Pancreas (tissue), 10 donors: ENCODE results near the gene POLR2M. TPM values are rescaled to one million over a fixed set of nuclear protein-coding genes. Genes with fewer than 3 reads are reported as not detected.
A peak's percentile ranks its signal among the peaks of the same experiment; 100 is the strongest.

Source experiments
- ATAC-seq, 4 donors: fragments of 200-7000 bp; cut with Tn5 transposase; one replicate each; pipeline versions ENCODE4 v1.8.0 to v1.9.1; 2020; ENCODE audit warnings: mild to moderate bottlenecking in 4 of 4, moderate library complexity in 4 of 4
- DNase-seq, 6 donors: peaks; one replicate each; pipeline ENCODE4 v3.0.0-alpha.2; 2020
- FAIRE-seq: peaks from 2 replicates; lab custom pipeline; 2012; peaks lifted over from hg19 to GRCh38; lab: Jason Lieb, UNC
- H3K27ac ChIP-seq, 4 donors: fragments of 200-600 bp; sonication (generic); 1 replicate in 3 of 4; 2 replicates in 1 of 4; pipeline versions ENCODE4 v1.5.0 to v1.8.0; 2020
- H3K27me3 ChIP-seq, 4 donors: fragments of 200-600 bp; one replicate each; pipeline ENCODE4 v1.8.0; 2021
- H3K36me3 ChIP-seq, 3 donors: fragments of 200-600 bp; sonication (generic) in 1 of 3; one replicate each; pipeline versions ENCODE4 v1.5.0 to v1.8.0; 2020 to 2021
- H3K4me1 ChIP-seq, 3 donors: fragments of 200-600 bp; one replicate each; pipeline ENCODE4 v1.8.0; 2021
- H3K4me3 ChIP-seq, 4 donors: fragments of 200-600 bp; sonication (generic) in 2 of 4; one replicate each; pipeline versions ENCODE4 v1.5.0 to v1.8.0; 2020 to 2021
- H3K9me3 ChIP-seq, 4 donors: fragments of 200-600 bp; one replicate each; pipeline ENCODE4 v1.8.0; 2021
- CTCF ChIP-seq, 4 donors: fragments of 200-600 bp; sonication (generic) in 3 of 4; IDR thresholded peaks; one replicate each; pipeline versions ENCODE4 v1.5.0 to v1.8.0; 2021; ENCODE audit warnings: antibody characterized with exemption in 4 of 4
- WGBS, 2 donors: extraction: QIAGEN DNeasy Blood & Tissue Kit; methylation state at CpG; one replicate each; pipeline ENCODE4 v1.1.7; 2013; 5-methylcytosine and 5-hydroxymethylcytosine counted together
- intact Hi-C, 3 donors: fragments of 100-400 bp; cut with DNase I; formaldehyde crosslinking; loops; one replicate each; pipeline versions ENCODE4 v1.11.1 to v1.14.2; 2022
- polyA plus RNA-seq, 2 donors: library from polyadenylated mRNA; stranded (reverse); fragments of 200-250 nt; gene quantifications; one replicate each; pipeline ENCODE4 v1.2.3, GENCODE V29; 2013
- total RNA-seq, 6 donors: library from RNA; stranded (reverse); fragmentation: NEBNext Ultra II Directional in 4 of 6; extraction: Animal tissue kit (Norgen Biotek cat#: 25700) in 4 of 6; gene quantifications; one replicate each; pipeline versions ENCODE4 v1.2.1 to v1.2.4, GENCODE V29; 2021 to 2023
- donor health status: healthy with polysubstance abuse.
- donor health status: DM: no; HTN: no; CAD: no; lungs with moderate emphysema.
- donor health status: DM: no; HTN: no; CAD: no.
- donor health status: control.
- donor health status: control.
- donor health status: Bipolar disorder and iron deficiency.
- donor health status: DM: yes; HTN: yes; CAD: no.
- donor health status: DM: no; HTN: no; CAD: no.
- donor health status: DM: no; HTN: no; CAD: no.
- donor health status: DM: yes; HTN: yes; CAD: no.

POLR2M gene
- total and polyA plus RNA-seq, 8 donors: 30.3 to 54.1 (median 40.6) TPM

GRCh38 chr15:57671636-57672035 is 34.9 kb upstream of the POLR2M start:
- WGBS, 2 donors: 0 to 2% methylated on average over 1 of the region's 1 CpG
- no peak for TF ChIP-seq CTCF (IDR thresholded peaks at IDR 0.05)
- no peak overlapping the region for H3K4me3 ChIP-seq
- H3K4me1 ChIP-seq: peaks cover 15 to 28% (median 28%) of the 10 kb centered on the region in 3 donors
- ATAC-seq (no peak), DNase-seq (no peak), FAIRE-seq (no peak)
- H3K27me3 ChIP-seq: no peaks in the 10 kb centered on the region
- H3K36me3 ChIP-seq: no peaks in the 10 kb centered on the region
- H3K9me3 ChIP-seq: no peaks in the 10 kb centered on the region
- intact Hi-C loops: no loop called here
- no peak overlapping the region for H3K27ac ChIP-seq

- no peaks in the 10 kb centered on the region for H3K36me3 ChIP-seq
- intact Hi-C loops: no loop called here
Measured at GRCh38 chr15:57675481-57676181, 30.9 kb upstream of the POLR2M start.

GRCh38 chr15:57676585-57676984 is 29.9 kb upstream of the POLR2M start:
- no peak for DNase-seq
- no peak for ATAC-seq
- Histone ChIP-seq H3K9me3 (no peaks in the 10 kb centered on the region), H3K4me1 (peaks cover 4 to 18% (median 12%) of the 10 kb centered on the region in 3 donors), H3K4me3 (no peak overlapping the region), H3K27me3 (no peaks in the 10 kb centered on the region), H3K27ac (no peak overlapping the region), H3K36me3 (no peaks in the 10 kb centered on the region)
- intact Hi-C loops: no loop called here
- TF ChIP-seq CTCF (IDR thresholded peaks at IDR 0.05): no peak
- 90 to 93% methylated on average over 5 of the region's 5 CpGs for whole genome bisulfite sequencing, 2 donors
- no peak for FAIRE-seq

More at GRCh38 chr15:57675481-57676181, 30.9 kb upstream of the POLR2M start:
- DNase-seq (no peak), ATAC-seq (peak; percentile 46 to 86 (median 61)), FAIRE-seq (no peak)
- Histone ChIP-seq H3K27me3 (no peaks in the 10 kb centered on the region), H3K4me3 (no peak overlapping the region), H3K9me3 (no peaks in the 10 kb centered on the region), H3K27ac (peak overlapping the region in 3 of 4 donors; percentile 7 to 47 (median 31)), H3K4me1 (peaks cover 4 to 14% (median 12%) of the 10 kb centered on the region in 3 donors)
- TF ChIP-seq CTCF (IDR thresholded peaks at IDR 0.05): no peak
- 70 to 72% methylated on average over 9 of the region's 9 CpGs for WGBS, 2 donors

- FAIRE-seq: no peak
- peaks cover 1 to 15% (median 12%) of the 10 kb centered on the region in 3 donors for H3K4me1 ChIP-seq
- no peak for DNase-seq
- no peak for ATAC-seq
- H3K4me3 ChIP-seq: no peak overlapping the region
- H3K36me3 ChIP-seq: no peaks in the 10 kb centered on the region
- H3K9me3 ChIP-seq: no peaks in the 10 kb centered on the region
- no peaks in the 10 kb centered on the region for H3K27me3 ChIP-seq
- no peak overlapping the region for H3K27ac ChIP-seq
- intact Hi-C loops: no loop called here
- WGBS, 2 donors: 95 to 97% methylated on average over 3 of the region's 3 CpGs
- no peak for TF ChIP-seq CTCF (IDR thresholded peaks at IDR 0.05)
Measured at GRCh38 chr15:57677204-57677603, 29.3 kb upstream of the POLR2M start.

- H3K9me3 ChIP-seq: no peaks in the 10 kb centered on the region
- no peak overlapping the region for H3K27ac ChIP-seq
- H3K4me1 ChIP-seq: peaks cover 0 to 5% (median 4%) of the 10 kb centered on the region in 3 donors
- no peak overlapping the region for H3K4me3 ChIP-seq
- ATAC-seq: peak in 2 of 4 donors; percentile 31 to 53
- intact Hi-C loops: no loop called here
- no peaks in the 10 kb centered on the region for H3K27me3 ChIP-seq
- no peak for TF ChIP-seq CTCF (IDR thresholded peaks at IDR 0.05)
- 96% methylated on average over 1 of the region's 1 CpG for WGBS, 2 donors
- DNase-seq: no peak
- FAIRE-seq: no peak
- H3K36me3 ChIP-seq: no peaks in the 10 kb centered on the region
Measured at GRCh38 chr15:57680021-57680420, 26.5 kb upstream of the POLR2M start.
